ENCODE results near the gene MAGI2.

The MAGI2 gene

DNA sequence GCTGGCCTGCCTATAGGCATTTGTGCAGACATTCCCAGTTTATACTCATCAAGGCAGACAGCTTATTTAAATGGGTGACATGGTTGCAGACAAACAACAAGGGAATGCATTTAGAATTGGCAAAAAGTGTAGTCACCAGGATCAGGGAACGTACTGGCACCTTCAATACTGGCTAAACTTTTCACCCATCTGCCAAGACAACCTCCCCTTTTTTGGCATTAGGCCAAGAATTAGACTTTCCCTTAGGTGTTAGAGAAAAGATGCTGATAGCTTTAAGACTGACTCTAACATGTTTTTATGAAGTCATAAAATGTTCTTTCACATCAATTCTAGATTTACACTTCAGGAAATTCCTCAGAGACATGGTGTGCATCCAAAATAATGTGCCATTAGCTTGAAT lies 1289.0 kb downstream of the MAGI2 start:
- FAIRE-seq, result no peak

DNA sequence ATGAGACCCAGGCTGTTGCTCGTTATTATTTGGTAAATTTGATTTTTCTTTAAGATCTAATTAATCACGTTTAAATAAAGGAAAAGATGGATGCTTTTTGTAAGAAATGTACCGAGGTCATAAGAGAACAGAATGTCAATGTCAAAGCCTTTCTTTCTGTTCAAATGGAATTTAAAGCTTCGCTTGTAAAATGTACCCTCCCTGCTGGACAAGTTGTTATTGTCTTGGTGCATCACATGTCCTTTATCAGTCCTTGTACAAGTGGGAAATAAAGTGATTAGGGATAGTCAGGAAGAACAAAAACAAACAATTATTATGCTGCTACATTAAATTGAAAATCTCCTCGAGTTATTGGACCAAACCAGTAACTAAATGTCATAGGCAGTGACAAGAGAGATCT lies 1291.7 kb downstream of the MAGI2 start:
- FAIRE-seq, result no peak

DNA sequence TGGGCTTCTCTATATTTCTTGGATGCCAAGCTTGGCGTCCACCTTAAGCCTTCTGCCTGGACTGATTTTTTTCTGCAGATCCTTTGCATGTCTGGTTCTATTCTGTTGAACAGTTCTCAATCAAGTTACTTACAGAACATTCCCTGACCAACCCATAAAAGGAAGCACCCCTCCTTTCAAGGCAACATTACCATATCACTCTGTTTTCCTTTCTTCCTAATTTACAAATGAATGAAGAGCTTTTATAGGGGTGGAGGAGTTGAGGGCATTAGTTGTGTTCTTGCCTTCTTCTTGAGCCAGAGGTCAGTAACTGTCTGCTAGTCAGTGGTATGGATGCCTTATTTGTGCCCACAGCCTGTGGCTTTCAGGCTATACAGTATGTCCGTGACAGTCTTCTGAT lies 1293.9 kb downstream of the MAGI2 start:
- FAIRE-seq, result no peak

DNA sequence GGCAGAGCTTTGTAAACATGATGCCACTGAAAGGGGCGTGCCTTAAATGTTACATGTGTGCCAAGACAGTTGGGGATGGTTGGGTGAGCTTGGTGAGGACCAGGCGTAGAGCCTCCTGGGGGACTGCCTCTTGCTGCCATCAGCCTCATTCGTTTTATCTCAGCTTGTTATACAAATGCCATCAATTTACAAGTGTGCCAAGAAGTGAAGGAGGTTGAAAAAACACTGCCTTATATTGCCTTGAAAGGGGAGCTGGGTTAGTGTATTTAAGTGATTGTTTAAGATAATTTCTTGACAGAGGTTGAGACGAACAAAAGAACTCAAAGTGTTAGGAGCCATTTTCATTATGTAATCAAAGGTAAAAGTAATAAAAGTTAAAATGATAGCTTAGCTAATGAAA lies 1300.2 kb downstream of the MAGI2 start:
- FAIRE-seq, result no peak

DNA sequence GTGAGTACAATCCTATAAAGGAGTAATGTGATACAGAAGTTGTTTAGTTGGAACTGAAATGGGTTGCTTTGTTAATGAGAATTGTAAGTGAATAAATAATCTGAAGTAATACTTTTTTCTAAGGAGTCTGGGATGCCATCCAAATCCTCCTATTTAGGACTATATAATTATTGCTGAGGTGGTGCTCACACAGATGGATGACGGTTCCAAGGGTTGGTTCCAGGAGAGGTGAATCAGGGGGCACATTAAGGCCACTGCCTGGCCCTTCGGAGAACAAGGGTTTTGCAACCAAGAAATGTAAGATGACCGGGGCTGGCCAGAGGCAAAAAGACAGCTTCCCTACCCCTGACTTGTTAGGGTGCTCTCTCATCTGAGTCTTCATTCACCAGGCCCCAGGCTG lies 1302.2 kb downstream of the MAGI2 start:
- FAIRE-seq, result no peak

DNA sequence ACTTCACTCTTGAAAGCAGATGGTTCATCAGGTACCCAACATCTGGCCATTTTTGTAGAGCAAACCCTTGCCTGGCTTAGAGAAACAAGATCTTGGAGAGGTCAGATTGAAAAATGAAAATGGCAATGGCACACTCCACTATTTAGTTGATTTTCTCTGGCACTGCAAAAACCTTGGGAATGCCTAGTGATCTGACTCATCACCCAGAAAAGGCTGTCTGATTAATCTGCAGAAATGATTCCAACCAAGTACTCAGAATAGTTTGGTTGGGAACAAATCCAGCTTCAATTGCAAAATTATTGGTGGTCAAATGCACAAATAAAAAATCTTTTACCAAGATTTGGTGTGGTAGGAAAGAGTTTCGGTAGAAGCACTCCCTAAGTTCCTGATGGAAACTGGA lies 1303.7 kb downstream of the MAGI2 start:
- no peak for FAIRE-seq

DNA sequence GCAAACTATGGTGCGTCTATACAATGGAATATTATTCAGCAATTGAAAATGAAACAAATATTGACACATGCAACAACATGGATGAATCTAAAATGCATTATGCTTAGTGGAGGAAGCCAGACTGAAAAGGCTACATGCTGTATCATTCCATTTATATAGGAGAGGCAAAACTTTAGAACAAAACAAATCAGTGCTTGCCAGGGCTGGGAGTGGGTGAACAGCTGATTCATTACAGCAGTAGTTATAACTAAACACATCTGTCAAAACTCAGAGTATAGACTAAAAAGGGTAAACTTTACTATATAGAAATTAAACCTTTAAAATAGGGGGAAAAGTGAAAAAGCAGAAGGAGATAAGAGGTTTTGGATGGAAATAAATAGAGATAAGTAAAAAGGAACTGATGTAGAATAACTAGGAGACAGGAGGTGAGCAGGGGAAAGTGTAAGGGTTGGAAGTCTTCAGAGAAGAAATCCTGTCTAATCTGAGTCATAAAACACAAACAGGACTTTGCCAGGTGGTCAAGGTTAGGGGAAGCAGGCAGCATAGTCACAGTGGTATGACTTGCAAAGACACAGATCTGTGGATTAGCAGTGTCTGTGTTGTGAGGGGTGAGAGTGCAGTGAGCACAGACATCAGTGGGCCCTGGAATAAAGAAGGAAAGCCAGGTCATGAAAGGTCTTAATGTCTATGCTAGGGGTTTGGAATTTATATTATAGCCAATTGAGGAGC lies 1305.1 kb downstream of the MAGI2 start:
- no peak for FAIRE-seq

DNA sequence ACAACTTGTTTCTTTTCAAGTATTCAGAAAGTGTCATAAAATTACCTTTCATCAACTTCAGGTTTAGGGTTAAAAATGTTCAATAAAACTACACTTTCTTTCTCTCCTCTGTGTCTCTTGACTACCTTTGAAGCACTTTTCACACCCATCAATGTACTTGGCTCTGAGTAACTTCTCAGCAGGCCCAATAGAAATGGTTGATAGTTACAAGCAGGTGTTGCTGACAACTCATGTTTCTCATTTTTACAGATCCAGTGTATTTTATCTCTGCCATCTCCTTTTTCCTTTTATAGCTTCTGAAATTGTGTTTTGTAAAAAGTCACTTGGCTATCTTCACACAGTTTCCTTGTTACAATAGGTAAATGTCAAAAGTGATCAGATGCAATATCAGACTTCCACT lies 1306.9 kb downstream of the MAGI2 start:
- FAIRE-seq, result no peak

DNA sequence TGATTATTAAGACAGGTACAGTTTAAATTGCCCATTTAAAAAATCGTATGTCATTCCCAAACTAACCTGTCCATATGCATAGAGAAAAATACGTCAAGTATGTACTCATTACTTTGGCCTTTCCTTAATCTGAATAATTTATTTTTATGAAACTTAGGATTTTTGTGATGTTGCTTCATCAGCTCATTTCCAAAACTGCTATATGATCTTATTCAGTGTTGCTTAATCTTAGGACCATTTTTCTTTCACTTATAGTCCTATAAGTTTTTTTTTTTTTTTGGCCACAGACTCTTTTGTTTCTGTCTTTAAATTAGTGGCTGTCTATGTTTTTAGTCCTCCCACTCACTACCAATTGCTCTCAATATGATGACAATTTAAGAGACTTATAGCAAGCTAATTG lies 1309.8 kb downstream of the MAGI2 start:
- FAIRE-seq, result no peak

DNA sequence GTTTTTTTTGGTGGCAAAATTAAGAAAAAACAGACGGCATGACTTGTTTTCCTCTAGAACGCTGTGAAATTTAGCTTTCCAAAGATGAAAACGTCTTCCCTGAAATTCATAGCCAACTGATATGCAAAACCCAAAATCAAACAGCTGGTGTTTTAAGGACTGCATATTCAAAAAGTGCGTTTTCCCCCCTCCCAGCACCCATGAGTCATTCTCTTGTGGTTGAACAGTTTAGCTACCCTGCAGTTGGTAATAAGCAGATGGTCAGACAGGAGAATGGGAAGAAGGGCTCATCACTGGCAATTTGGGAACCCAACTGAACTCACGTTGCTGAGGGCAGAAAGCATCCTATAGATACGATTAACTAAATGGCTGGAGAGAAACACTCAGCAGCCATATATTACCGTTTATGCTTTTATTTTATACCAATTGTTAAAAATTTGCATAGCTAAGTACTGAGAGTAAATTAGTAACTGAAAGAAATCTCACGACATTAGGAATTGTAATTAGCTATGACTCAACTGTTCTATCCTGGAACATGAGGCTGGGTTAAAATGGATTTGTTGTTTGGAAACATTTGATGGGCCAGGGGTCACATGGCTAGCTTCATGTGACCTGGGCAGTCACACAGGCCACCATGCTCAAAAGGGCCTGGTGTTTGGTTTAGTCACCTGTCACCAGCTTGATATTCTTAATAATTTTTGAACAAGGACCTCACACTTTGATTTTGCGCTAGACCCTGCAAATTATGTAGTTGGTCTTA lies 1311.8 kb downstream of the MAGI2 start:
- no peak for FAIRE-seq

DNA sequence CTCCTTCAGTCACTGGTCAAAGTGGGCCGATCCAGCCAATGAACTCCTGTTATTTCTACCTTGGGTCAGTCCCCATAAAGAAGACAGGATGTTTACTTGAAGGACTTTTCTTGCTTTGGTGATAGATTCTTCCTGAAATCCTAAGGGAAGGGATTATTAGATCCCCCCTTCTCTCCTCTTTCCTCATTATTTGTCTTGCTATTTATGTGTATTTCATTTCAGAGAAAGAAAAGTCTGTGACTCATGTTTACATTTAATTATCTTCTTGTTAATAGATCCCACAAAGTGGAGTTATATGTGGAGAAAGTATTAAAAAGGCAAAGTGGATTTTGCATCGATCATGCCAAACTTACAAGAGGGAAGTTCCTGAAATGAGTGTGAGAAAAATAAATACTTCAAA lies 1313.4 kb downstream of the MAGI2 start:
- no peak for FAIRE-seq

DNA sequence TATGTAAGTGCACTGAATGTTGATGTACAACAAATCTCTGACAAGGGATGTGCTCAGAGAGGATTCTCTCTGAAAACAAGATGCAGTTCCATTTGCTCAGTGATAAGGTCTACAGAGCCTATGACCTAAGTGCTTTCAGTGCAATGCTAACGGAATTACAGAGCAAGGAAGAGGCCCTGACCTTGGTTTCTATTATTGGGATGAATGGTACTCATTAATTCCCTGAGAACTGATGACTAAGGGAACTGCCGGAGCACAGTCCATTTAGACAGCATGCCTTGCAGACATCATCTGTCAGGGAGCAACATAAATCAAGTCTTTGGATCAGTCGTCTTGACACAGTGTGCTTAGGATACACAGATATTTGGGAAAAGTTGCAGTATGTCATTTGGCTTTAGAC lies 1314.1 kb downstream of the MAGI2 start:
- FAIRE-seq, result no peak

DNA sequence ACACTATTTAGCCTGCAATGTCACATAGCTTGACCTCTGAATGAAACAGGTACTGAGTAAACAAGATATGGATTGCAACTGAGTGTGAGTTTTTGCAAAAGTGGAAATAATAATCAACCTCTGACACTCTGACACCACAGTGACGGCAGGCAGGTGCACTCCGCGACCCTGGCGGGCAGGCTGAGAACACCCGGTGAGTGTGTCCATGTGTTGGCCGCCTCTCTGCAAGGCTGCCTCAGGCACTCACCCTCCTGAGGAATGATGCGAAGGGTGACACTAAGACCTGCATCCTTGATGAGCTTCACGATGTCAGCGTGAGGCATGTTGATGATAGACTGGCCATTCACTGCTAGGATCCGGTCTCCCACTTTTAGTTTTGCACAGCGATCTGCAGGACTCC lies 1318.7 kb downstream of the MAGI2 start:
- no peak for FAIRE-seq

DNA sequence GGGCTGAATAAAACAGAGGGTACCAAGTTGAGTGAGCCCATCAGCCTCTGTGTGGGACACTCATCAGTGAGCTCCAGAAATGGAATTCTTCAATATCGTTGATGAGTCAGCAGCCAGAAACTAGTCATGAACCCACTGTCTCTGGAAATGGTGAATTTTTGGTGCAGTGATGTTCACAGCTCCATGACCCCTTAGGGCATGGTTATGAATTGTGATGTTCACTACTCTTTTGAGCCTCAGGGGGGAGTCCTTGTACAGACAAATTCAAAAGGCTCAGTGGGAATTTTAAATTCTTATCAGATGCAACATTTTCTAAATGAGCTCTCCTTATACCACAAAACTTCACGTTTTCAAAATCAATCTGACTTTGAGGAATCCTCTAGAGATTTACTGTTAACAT lies 1319.2 kb downstream of the MAGI2 start:
- peak; percentile 11 for FAIRE-seq

DNA sequence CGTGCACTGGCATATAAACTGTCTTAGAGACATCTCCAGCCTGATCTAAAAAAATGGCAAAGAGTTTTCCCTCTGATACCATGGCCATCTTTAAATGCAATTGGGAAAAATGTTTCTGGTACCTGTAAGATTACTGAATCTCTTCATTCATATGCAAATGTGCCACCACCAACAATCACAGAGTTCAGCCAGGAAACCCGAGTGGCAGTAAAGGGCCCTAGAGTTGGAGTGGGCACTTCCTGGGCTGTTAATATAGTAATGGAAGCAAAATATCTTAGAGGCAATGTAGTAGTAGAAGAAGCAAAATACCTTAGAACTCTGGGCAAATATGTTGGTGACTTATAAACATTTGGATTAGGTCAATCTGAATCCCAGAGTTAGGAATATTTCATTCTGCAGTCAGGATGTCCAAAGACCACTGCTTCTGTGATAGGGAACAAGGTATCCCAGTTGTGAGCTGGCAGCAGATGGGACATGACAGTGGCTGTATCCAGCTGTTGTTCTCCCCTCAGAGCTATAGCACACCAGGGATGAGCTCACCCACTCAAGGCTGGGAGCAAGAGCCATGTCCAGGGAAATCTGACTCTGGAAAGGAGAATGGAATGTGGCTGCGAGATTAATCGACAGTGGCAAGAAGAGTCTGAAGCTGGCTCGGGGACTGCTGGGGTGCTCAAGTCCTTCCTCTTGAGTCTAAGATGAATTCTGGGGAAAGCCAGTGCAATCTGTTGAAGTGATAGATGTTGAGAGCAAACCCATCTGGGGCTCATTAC lies 1322.8 kb downstream of the MAGI2 start:
- FAIRE-seq, result no peak

DNA sequence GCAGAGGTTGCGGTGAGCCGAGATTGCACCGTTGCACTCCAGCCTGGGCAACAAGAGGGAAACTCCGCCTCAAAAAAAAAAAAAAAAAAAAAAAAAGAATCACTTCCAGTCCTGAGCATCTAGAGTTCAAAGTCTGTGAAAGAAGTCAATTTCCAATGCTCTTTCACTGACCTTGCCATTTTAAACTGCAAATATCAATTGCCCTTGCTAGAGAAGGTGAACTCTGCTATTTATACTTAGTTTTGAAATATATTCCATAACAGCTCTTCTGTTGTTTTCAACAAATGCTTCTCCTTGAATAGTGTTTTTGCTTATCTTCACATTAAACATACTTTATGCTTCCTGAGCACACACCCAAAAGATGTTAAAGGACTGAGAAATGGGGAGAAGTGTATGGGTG lies 1323.6 kb downstream of the MAGI2 start:
- no peak for FAIRE-seq

DNA sequence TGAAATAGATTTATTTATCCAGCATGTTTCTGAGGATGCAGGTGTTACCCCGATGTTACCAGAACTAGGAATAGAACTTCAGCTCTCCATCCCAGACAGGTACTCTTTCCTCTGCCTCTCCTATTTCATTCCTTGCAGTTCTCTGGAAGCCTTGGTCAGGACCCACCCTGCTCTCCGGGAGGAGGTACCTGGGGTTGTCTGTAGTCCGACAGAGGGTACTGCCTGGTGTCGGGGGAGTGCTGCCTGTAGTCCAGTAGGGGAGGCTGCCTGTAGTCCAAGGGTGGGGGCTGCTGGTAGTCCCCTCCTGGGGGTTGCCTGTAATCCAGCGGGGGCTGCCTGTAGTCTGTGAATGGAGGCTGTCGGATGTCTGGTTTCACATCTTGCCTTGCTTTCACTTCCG lies 1326.5 kb downstream of the MAGI2 start:
- no peak for FAIRE-seq

DNA sequence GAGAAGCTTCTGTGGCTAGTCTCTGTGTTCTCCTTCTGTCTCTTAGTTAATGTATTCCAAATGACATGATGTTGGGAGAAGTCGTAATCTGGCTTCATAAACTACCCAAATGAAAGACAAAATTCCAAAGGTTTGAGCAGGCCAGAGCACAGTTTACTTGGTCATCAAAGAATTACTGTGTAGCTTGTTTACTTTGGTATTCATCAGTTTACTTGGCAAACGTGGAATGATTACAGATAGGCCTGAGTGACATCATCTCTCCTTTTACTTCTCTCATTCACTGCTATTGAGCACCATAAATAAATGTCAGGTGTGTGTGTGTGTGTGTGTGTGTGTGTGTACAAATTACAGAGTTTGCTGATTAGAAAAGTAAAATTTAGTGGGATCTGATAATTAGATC lies 1327.6 kb downstream of the MAGI2 start:
- no peak for FAIRE-seq

DNA sequence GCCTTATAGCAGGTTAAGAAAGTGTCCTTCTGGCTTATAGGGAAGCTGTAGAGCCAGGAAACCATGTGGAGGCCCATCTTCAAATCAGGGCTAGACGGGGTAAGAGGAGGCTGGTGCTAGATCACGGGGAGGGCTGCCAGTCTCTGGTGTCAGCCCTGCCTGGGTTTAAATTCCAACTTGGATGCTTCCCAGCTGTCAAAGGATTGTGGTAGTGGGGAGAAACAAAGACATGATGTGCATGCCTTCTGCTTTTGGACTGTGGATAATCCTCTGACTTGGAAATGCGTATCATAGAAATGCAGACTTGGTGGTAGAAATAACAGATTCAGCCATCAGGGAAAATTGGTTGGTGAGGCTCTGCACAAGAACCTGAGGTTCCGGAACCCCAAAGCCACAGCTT lies 1329.3 kb downstream of the MAGI2 start:
- no peak for FAIRE-seq

DNA sequence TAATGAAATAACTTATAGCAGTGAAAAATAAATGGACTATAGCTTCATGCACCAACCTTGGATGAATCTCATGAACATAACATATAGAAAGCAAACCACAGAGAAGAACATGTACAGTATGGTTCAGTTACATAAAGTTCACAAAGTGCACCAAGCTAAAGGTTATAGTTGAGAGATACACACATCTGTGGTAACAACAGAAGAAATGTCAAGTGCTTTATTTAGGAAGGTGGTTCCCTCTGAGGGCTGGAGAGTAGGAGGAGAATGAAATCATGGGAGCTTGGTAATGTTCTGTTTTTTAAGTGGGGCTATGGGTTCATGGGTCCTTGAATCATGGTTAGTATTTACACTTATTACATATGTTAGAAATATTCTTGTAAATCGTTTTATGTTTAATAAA lies 1331.6 kb downstream of the MAGI2 start:
- no peak for FAIRE-seq

DNA sequence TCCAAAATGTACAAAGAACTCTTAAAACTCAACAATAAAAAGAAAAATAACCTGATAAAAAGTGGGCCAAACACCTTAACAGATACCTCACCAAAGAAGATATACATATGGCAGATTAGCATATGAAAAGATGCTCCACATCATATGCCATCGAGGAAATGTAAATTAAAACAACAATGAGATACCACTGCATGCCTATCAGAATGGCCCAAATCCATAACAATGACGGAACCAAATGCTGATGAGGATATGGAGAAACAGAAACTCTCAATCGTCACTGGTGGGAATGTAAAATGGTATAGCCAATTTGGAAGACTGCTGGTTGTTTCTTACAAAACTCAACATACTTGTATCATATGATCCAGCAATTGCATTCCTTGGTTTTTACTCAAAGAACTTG lies 1335.0 kb downstream of the MAGI2 start:
- FAIRE-seq, result no peak

DNA sequence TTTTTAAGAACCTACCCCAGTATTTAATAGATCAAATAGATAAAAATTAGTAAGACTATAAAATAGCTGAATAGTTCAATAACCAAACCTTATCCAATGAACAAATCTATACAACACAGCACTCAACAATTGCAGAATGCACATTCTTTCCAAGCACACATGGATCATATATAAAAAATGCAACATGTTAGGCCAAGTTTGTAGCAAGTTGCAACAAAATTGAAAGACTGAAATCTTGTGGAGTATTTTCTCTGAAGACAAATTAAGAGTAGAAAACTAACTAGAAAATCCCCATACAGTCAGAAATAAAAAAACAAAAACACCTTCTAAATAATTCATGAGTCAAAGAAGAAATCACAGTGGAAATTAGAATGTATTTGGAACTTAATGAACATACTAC lies 1337.6 kb downstream of the MAGI2 start:
- FAIRE-seq, result no peak

DNA sequence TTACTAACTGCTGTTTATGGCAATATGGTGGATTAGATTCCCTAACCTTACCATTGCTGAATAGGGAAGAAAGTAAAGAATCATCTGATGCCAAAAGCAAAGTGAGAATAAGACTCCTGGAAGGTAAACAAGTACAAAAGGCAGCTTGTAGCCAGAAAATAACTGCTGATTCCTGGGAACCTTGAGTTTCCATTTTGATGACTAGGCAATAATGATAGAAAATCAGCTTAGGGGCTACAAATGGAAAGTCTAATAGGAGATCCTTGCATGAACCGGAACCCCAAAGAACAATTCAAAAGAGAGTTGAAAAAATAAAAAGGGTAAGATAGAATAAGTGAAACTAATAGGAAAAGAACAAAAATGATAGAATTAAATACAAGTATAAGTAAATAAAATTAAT lies 1338.5 kb downstream of the MAGI2 start:
- no peak for FAIRE-seq

DNA sequence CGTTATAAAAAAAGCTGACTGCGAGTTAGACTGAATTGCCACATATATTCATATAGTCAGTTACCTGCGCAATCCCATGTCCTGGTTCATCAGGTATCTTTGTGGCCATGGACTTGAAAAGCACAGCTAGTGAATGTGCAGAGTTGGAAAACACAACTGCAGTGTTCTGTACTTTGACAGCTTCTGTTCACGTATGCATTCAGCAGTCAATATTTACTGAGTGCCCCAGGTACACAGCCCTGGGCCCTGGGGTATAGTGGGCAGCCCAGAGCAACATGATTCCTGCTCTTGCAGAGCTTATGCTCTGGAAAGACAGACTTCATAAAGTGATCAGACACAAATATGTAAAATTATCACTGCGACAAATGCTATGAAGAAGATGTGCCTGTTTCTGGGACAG lies 1341.0 kb downstream of the MAGI2 start:
- FAIRE-seq, result no peak
